Measurements from ENCODE around the gene MICAL3. TPM values are rescaled to one million over a fixed set of nuclear protein-coding genes. Genes with fewer than 3 reads are reported as not detected.

The MICAL3 gene
- total RNA-seq, 2 experiments from 2014 or later: 21.9 to 22.5 TPM

DNA sequence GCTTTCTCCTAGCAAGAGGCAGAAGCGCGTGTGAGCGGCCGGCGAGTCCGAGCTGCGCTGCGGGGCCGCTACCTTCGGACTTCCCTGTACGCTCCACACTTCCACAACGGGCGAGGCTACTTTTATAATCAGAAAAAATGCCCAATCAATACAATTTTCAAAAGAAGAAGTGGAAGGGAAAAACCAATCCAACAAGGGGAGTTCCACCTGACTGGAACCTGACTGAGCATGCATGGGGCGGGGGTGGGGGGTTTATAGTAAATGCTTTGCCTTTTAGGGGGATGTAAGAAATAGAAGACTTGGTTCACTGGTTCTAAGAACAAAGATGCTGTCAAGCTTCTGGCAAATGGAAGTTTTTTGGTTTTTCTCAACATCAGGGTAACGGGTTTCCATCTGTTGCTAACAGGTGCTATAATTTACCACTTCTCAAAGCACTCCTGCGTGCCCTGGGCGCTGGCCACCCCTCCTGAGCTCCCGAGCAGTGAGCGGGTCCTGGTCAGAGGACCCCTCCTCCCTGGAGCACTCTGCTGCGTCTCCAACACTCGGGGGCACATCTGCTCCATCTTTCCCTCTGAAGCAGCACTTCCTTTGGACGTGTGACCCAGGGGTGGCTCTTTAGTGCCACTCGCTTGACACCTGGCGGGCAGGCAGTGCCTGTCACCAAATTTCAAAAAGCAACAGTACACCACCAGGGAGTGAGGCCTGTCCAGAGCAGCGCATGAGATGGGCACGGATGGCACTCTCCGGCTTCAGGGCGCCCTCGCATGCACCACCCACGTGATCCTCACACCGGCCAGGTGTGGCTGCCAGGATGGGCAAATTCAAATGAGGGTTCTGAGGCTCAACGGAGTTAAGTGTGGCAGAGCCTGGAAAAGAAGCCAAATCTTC, 228.5 kb downstream of the MICAL3 start:
- intact Hi-C loops (cut with DNase I, micrococcal nuclease): no loop called here
- POLR2A ChIA-PET: no interaction called here
- CTCF ChIA-PET: interaction anchor here (0.6 kb wide), 1 partner anchor 278 kb away, joined by 4 read pairs; no protein-coding TSS in a partner anchor
- Mint-ChIP-seq H3K4me1 (no peaks in the 10 kb centered on the region), H3K27ac (no peak overlapping the region), H3K4me3 (no peak overlapping the region), H3K36me3 (ENCODE audit: low read depth) (no peaks in the 10 kb centered on the region), H3K9me3 (ENCODE audit: low read depth) (no peaks in the 10 kb centered on the region), H3K27me3 (no peaks in the 10 kb centered on the region)
- no peak for ATAC-seq
- DNase-seq: no peak

- no peaks in the 10 kb centered on the region for H3K36me3 Mint-ChIP-seq (ENCODE audit: low read depth)
- H3K27ac Mint-ChIP-seq: no peak overlapping the region
- no peak for DNase-seq
- H3K27me3 Mint-ChIP-seq: no peaks in the 10 kb centered on the region
- no peaks in the 10 kb centered on the region for H3K9me3 Mint-ChIP-seq (ENCODE audit: low read depth)
- CTCF ChIA-PET: interaction anchor here (0.6 kb wide), 1 partner anchor 279 kb away, joined by 4 read pairs; no protein-coding TSS in a partner anchor
- H3K4me1 Mint-ChIP-seq: no peaks in the 10 kb centered on the region
- H3K4me3 Mint-ChIP-seq: no peak overlapping the region
- intact Hi-C loops (cut with DNase I, micrococcal nuclease): no loop called here
- no peak for ATAC-seq
- POLR2A ChIA-PET: no interaction called here
Measured at GRCh38 chr22:17794726-17795542, 229.4 kb downstream of the MICAL3 start.

DNA sequence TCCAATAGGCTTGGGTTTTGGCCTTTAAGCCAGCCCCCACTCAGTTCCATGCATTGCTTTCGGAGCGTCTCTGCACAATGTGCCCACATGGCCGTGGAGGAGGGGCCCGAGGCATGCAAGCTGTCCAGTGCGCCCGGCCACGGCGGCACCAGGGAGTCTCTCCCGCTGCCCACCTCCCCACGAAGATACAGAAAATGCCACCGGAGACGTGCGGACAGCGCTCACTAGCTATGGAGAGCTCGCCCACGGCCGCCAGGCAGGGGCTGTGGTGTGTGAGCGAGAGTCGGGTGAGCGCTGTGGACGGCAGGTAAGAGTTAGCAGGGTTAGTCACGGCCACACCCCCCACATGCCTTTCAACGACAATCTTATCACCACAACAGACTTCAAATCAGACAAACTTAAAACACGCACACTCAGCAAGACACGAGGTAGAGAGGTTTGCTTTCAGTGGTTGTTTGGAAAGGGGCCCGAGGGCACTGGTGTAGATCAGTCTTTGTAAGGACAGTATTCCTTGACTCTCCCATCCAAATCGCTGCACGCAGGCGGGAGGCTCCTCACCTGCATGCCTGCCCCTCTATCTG, 231.4 kb downstream of the MICAL3 start:
- Mint-ChIP-seq H3K4me1 (no peaks in the 10 kb centered on the region), H3K27ac (no peak overlapping the region), H3K9me3 (ENCODE audit: low read depth) (no peaks in the 10 kb centered on the region), H3K27me3 (no peaks in the 10 kb centered on the region), H3K4me3 (no peak overlapping the region), H3K36me3 (ENCODE audit: low read depth) (no peaks in the 10 kb centered on the region)
- intact Hi-C loops (cut with DNase I, micrococcal nuclease): no loop called here
- ATAC-seq (no peak), DNase-seq (no peak)
- CTCF ChIA-PET: no interaction called here
- POLR2A ChIA-PET: no interaction called here

- Mint-ChIP-seq H3K9me3 (ENCODE audit: low read depth) (no peaks in the 10 kb centered on the region), H3K4me3 (no peak overlapping the region), H3K36me3 (ENCODE audit: low read depth) (no peaks in the 10 kb centered on the region), H3K27me3 (no peaks in the 10 kb centered on the region), H3K4me1 (no peaks in the 10 kb centered on the region), H3K27ac (no peak overlapping the region)
- DNase-seq (no peak), ATAC-seq (no peak)
- ChIA-PET POLR2A (no interaction called here), CTCF (no interaction called here)
- intact Hi-C loops (cut with DNase I, micrococcal nuclease): no loop called here
Measured at GRCh38 chr22:17792299-17792698, 232.1 kb downstream of the MICAL3 start.

DNA sequence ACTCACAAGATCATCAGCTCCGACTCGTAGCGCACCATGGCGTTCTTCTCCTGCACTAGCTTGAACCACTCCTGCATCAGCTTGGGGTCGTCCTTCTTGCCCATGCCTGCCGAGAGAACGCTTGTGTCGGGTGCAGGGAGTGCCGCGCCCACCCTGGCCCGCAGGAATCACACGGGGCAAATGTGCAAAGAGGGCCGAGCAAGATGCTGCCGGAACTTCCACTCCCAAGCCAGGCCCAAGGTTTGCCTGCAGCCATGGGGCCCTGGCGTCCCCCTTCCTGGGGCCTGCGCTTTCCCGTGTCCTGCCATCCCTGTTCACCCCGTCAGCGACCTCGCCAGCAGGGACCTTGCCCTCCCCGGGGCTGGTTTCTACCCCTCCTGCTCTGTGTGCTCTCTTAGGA, 233.2 kb downstream of the MICAL3 start:
- Mint-ChIP-seq H3K36me3 (ENCODE audit: low read depth) (no peaks in the 10 kb centered on the region), H3K27me3 (no peaks in the 10 kb centered on the region), H3K9me3 (ENCODE audit: low read depth) (no peaks in the 10 kb centered on the region), H3K4me1 (no peaks in the 10 kb centered on the region), H3K27ac (no peak overlapping the region), H3K4me3 (no peak overlapping the region)
- ATAC-seq (no peak), DNase-seq (no peak)
- CTCF ChIA-PET: no interaction called here
- intact Hi-C loops (cut with DNase I, micrococcal nuclease): no loop called here
- POLR2A ChIA-PET: no interaction called here

DNA sequence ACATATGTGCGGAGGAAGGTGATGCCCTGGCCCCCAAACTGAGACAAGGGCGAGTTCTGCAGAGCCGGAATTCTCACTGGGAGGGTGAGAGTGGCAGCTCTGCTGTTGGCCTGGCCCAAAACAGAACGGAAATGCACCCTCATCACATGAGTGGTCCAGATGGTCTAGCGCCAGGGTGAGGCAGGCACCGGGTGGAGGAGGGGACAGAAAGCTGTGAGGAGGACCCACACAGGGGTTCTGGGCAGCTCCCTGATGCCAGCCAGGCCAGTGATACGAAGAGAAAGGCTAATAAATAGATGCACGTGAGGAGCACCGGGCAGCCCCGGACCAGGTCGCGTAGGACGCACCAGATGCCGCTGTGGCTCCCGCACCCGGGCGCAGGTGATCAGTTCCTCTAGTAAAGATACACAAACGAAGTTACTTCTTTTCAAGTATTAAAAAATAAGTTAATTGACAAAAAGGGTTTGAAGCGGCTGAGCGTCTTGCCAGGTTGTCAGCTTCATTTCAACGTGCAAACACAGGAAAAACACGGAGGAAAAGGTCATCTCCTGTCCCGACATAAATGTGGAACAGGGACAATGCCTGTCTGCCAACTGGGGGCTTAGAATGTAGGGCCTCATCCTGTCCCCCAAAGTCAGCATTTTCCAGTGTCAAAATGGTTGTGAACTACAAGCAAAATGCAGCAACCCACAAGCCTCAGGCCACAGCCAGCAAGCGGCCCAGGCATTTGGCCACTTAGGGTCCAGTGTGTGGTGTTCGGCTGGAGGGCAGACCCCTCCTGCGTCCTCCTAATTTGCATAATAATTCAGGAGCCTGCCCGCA, 234.8 kb downstream of the MICAL3 start:
- no peaks in the 10 kb centered on the region for H3K36me3 Mint-ChIP-seq (ENCODE audit: low read depth)
- H3K4me1 Mint-ChIP-seq: no peaks in the 10 kb centered on the region
- no peaks in the 10 kb centered on the region for H3K27me3 Mint-ChIP-seq
- H3K27ac Mint-ChIP-seq: no peak overlapping the region
- ChIA-PET POLR2A (no interaction called here), CTCF (interaction anchor here (0.5 to 0.9 kb wide), 2 partner anchors 10 to 247 kb away, joined by 3 to 4 read pairs; no protein-coding TSS in a partner anchor)
- no peak for ATAC-seq
- no peak for DNase-seq
- no peak overlapping the region for H3K4me3 Mint-ChIP-seq
- intact Hi-C loops (cut with DNase I, micrococcal nuclease): loop anchor here in 1 of 2 experiments (5.0 kb wide), 1 partner anchor 47 kb away; no protein-coding TSS in a partner anchor
- no peaks in the 10 kb centered on the region for H3K9me3 Mint-ChIP-seq (ENCODE audit: low read depth)

DNA sequence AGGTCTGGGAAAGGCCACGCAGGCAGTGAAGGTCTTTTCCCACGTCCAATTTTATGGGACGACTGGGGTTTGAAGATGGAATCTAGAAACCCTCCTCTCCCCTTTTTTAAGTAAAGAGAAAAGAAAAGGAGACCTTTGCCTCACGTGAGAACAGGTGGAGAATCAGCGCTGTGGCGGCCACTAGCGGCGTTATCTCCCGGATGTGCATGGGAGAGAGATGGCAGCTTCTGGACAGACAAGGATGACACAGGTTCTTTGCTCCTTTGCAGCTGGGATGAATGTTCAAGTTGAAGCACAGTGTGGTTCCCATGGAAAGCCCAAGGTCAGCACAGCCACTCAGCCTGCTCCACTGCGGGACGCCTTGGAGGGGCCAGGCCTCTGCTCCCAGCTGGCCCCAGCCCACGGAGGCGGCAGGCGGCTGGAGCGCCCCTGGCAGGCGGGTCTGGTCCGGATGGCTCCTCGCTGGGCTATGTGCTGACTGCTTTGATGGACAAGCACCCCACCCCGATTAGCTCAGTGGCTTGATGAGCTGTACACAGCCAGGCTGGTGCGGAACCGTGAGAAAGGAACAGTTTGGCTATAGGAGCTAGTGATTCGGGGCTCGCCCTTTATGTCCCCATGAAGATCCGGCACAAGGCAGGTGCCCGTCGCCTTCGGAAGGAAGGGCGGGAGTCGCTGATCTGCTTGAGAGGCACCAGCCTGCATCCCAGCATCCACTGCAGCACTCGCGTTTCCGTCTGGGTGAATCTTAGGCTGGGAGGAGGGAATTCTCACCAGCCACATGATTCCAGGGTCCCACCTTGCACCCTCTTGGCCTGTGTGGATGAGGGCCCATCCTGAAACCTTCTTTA, 235.6 kb downstream of the MICAL3 start:
- ChIA-PET POLR2A (no interaction called here), CTCF (interaction anchor here (0.5 to 5.6 kb wide), 5 partner anchors 9 to 246 kb away, joined by 3 to 69 read pairs (median 3); no protein-coding TSS in a partner anchor)
- Mint-ChIP-seq H3K27me3 (no peaks in the 10 kb centered on the region), H3K9me3 (ENCODE audit: low read depth) (no peaks in the 10 kb centered on the region), H3K4me1 (no peaks in the 10 kb centered on the region), H3K27ac (no peak overlapping the region), H3K4me3 (no peak overlapping the region), H3K36me3 (ENCODE audit: low read depth) (no peaks in the 10 kb centered on the region)
- intact Hi-C loops (cut with DNase I, micrococcal nuclease): loop anchor here in 1 of 2 experiments (5.0 kb wide), 1 partner anchor 46 kb away; no protein-coding TSS in a partner anchor
- no peak for ATAC-seq
- DNase-seq: no peak

DNA sequence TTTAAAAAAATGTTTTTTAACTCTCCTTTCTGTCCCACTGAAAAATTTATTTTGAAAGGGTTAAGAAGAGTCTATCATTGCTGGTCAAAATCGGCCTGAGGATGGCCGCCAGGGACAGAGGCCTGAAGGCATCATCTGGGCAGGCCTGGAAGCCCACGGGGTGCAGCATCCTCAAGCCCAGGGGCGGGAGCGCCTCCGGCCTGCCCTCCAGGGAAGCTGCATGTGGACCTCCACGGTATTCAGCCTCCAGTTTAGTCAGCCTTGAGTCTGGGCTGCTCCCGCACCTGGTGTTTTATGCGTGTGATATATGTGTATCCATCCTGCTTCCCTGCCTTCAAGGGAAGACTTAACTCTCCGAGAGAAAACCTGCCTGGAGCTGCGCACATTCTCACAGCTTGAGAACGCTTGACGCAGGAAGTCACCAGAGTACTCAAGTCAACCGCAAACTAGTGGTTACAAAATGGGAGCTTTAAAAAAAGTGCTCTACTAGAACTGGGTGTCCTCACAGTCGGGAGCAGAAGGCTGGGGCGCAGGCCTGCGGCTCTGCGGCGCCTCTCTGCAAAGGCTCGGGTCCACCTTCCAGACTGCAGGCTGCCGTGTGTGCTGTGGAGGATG, 236.5 kb downstream of the MICAL3 start:
- ATAC-seq (no peak), DNase-seq (no peak)
- Mint-ChIP-seq H3K36me3 (ENCODE audit: low read depth) (no peaks in the 10 kb centered on the region), H3K4me1 (no peaks in the 10 kb centered on the region), H3K4me3 (no peak overlapping the region), H3K27ac (no peak overlapping the region), H3K9me3 (ENCODE audit: low read depth) (no peaks in the 10 kb centered on the region), H3K27me3 (no peaks in the 10 kb centered on the region)
- CTCF ChIA-PET: interaction anchor here (0.8 to 5.6 kb wide), 4 partner anchors 9 to 45 kb away, joined by 3 to 69 read pairs (median 3); no protein-coding TSS in a partner anchor
- intact Hi-C loops (cut with DNase I, micrococcal nuclease): loop anchor here in 1 of 2 experiments (5.0 kb wide), 1 partner anchor 46 kb away; no protein-coding TSS in a partner anchor
- POLR2A ChIA-PET: no interaction called here

DNA sequence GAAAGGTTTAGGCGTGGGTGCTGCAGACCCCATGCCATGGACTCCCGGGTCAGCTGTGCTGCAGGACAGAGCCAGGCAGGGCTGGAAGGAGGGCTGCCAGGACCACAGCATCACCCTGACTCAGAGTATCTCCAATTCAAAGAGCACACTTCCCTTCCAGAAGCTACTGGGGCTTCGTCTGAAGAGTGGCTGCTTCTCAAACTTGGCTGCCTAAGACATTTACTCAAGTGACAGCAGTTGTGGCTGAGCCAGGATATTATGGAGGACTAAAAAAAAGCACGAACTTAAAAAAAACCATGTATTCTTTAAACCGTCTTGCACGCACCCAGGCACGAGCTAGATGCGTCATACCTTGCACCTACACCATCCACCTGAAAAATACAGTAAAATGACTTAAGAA, 237.1 kb downstream of the MICAL3 start:
- ATAC-seq (no peak), DNase-seq (no peak)
- Mint-ChIP-seq H3K4me3 (no peak overlapping the region), H3K36me3 (ENCODE audit: low read depth) (no peaks in the 10 kb centered on the region), H3K27me3 (no peaks in the 10 kb centered on the region), H3K4me1 (peaks cover 3% of the 10 kb centered on the region), H3K9me3 (ENCODE audit: low read depth) (no peaks in the 10 kb centered on the region), H3K27ac (no peak overlapping the region)
- ChIA-PET CTCF (interaction anchor here (0.7 to 5.6 kb wide), 7 partner anchors 10 to 111 kb away, joined by 3 to 69 read pairs (median 3); no protein-coding TSS in a partner anchor), POLR2A (no interaction called here)
- intact Hi-C loops (cut with DNase I, micrococcal nuclease): loop anchor here in 1 of 2 experiments (5.0 kb wide), 1 partner anchor 45 kb away; no protein-coding TSS in a partner anchor
